Peyer's patch (tissue), 4 donors: ENCODE data around the gene MSANTD2. TPM values are rescaled to one million over a fixed set of nuclear protein-coding genes. Genes with fewer than 3 reads are reported as not detected.

Source experiments
- DNase-seq, 3 donors: peaks; one replicate each; pipeline ENCODE4 v3.0.0-alpha.2; 2017 to 2019
- H3K27ac ChIP-seq, 4 donors: fragments of 200-600 bp; sonication (generic); one replicate each; pipeline ENCODE4 v1.5.1; 2016 to 2019
- H3K27me3 ChIP-seq, 2 donors: fragments of 200-600 bp; sonication (generic); one replicate each; pipeline ENCODE4 v1.5.1; 2019
- H3K36me3 ChIP-seq, 3 donors: fragments of 200-600 bp; sonication (generic); one replicate each; pipeline ENCODE4 v1.5.1; 2016 to 2019
- H3K4me1 ChIP-seq, 4 donors: fragments of 200-600 bp; sonication (generic); one replicate each; pipeline ENCODE4 v1.5.1; 2016 to 2019
- H3K4me3 ChIP-seq, 4 donors: fragments of 200-600 bp; sonication (generic); 1 replicate in 3 of 4; 2 replicates in 1 of 4; pipeline ENCODE4 v1.5.1; 2016 to 2019; ENCODE audit warnings: mild to moderate bottlenecking in 1 of 4
- H3K9me3 ChIP-seq, 4 donors: fragments of 200-600 bp; sonication (generic); one replicate each; pipeline ENCODE4 v1.5.1; 2016 to 2019; ENCODE audit warnings: mild to moderate bottlenecking in 1 of 4
- POLR2A ChIP-seq, 2 donors: fragments of 450-650 bp; IDR thresholded peaks; one replicate each; pipeline ENCODE4 v1.5.1; 2017; ENCODE audit warnings: antibody characterized with exemption in 2 of 2, mild to moderate bottlenecking in 2 of 2, moderate library complexity in 2 of 2
- total RNA-seq, 4 donors: library from RNA; depleted of rRNA; stranded (reverse); fragments of >200 nt; gene quantifications; one replicate each; pipeline ENCODE4 v1.1.0, GENCODE V29; 2016
- TF ChIP-seq, protein P1 (sequence below), 6 experiments: fragments of 450-650 bp in 4 of 6; fragments of 200-600 bp in 2 of 6; sonication (generic) in 1 of 6; IDR thresholded peaks; one replicate each; pipeline ENCODE4 v1.5.1; 2017 to 2019; ENCODE audit warnings: antibody characterized with exemption in 6 of 6, mild to moderate bottlenecking in 3 of 6, moderate library complexity in 1 of 6

The MSANTD2 gene
- total RNA-seq, 4 donors from 2014 or later, result 16.5 to 33.8 (median 17.3) TPM

DNA sequence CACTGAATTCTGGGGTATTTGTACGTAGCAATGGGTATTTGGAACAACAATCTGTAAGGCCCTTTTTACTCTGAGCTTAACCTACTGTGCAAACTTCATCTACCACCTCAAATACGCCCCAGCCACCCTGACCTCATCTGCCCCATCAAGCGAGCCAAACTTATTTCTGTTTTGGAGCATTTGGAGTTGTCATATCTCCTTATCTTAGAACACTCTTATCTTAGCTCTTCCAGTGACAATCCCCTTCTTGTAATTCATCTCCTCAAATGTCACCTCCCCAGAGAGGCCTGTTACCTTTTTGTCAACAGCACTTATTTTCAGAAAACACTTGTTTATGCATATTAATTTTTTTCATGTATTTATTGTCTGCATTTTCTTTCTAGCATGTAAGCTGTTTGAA is 4.7 kb upstream of the MSANTD2 start:
- H3K36me3 ChIP-seq, result no peaks in the 10 kb centered on the region
- H3K4me1 ChIP-seq, result peaks cover 0 to 7% (median 2%) of the 10 kb centered on the region in 4 donors
- no peak overlapping the region for H3K4me3 ChIP-seq
- H3K27ac ChIP-seq, result no peak overlapping the region
- H3K9me3 ChIP-seq, result no peaks in the 10 kb centered on the region
- no peak for DNase-seq
- H3K27me3 ChIP-seq, result no peaks in the 10 kb centered on the region
- no peak for TF ChIP-seq POLR2A (IDR thresholded peaks at IDR 0.05)
- TF ChIP-seq, protein P1, sequence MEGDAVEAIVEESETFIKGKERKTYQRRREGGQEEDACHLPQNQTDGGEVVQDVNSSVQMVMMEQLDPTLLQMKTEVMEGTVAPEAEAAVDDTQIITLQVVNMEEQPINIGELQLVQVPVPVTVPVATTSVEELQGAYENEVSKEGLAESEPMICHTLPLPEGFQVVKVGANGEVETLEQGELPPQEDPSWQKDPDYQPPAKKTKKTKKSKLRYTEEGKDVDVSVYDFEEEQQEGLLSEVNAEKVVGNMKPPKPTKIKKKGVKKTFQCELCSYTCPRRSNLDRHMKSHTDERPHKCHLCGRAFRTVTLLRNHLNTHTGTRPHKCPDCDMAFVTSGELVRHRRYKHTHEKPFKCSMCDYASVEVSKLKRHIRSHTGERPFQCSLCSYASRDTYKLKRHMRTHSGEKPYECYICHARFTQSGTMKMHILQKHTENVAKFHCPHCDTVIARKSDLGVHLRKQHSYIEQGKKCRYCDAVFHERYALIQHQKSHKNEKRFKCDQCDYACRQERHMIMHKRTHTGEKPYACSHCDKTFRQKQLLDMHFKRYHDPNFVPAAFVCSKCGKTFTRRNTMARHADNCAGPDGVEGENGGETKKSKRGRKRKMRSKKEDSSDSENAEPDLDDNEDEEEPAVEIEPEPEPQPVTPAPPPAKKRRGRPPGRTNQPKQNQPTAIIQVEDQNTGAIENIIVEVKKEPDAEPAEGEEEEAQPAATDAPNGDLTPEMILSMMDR (IDR thresholded peaks at IDR 0.05), result no peak

DNA sequence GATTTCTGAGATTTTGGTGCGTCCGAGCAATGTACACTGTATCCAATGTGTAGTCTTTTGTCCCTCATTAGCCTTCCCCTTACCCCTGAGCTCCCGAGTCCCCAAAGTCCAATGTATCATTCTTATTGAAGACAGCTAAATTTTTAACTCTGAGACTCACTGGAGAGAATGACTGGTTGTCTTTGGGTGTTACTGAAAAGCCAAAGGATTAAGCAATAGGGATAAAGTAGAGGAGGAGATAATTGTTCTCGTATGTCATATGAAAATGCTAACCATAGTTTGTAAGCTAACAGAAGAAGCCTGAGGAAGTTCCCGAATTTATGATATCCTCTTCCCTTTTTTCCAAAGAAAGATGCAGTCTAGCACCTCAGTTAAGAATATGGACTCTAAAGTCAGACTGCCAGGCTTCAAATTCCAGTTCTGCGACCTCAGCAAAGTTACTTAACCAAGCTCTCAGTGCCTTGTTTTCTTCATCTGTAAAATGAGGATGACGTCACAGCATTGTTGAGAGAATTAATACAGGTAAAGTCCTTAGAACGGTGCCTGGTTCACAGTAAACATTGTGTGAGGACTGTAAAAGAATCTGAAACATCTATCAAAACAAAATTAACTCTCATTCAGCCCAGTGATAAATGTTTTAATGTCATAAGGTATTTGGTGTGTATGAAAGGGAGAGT is 1.6 kb upstream of the MSANTD2 start:
- no peak for TF ChIP-seq POLR2A (IDR thresholded peaks at IDR 0.05)
- TF ChIP-seq, protein P1 (IDR thresholded peaks at IDR 0.05), result no peak
- peaks cover 0 to 18% (median 6%) of the 10 kb centered on the region in 4 donors for H3K4me1 ChIP-seq
- no peak overlapping the region for H3K27ac ChIP-seq
- no peaks in the 10 kb centered on the region for H3K9me3 ChIP-seq
- H3K27me3 ChIP-seq, result no peaks in the 10 kb centered on the region
- DNase-seq, result no peak
- no peak overlapping the region for H3K4me3 ChIP-seq
- no peaks in the 10 kb centered on the region for H3K36me3 ChIP-seq

DNA sequence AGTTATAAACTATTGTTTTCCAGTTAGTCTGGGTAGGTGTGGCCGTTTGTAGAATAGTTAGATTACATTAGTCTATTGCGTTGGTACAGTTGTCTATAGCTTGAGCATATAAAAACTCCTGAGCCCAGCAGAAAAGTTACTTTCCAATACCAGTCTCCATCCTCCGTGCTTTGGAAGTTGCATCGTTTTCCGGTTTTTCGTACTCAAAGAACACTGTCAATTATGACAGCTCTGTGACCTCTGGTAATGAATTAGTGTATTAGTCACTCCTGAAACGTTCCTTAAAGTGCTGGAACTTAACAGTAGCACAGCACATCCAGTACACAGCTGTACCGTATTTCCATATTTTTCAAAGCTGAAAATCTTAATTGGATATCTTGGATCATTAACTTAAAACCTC is 808 bp upstream of the MSANTD2 start:
- DNase-seq, result no peak
- TF ChIP-seq, protein P1 (IDR thresholded peaks at IDR 0.05), result no peak
- TF ChIP-seq POLR2A (IDR thresholded peaks at IDR 0.05), result no peak
- Histone ChIP-seq H3K9me3 (no peaks in the 10 kb centered on the region), H3K36me3 (no peaks in the 10 kb centered on the region), H3K4me3 (peak overlapping the region; percentile 75 to 100 (median 99)), H3K4me1 (peaks cover 0 to 18% (median 6%) of the 10 kb centered on the region in 4 donors), H3K27ac (peak overlapping the region; percentile 89 to 98 (median 98)), H3K27me3 (no peaks in the 10 kb centered on the region)

DNA sequence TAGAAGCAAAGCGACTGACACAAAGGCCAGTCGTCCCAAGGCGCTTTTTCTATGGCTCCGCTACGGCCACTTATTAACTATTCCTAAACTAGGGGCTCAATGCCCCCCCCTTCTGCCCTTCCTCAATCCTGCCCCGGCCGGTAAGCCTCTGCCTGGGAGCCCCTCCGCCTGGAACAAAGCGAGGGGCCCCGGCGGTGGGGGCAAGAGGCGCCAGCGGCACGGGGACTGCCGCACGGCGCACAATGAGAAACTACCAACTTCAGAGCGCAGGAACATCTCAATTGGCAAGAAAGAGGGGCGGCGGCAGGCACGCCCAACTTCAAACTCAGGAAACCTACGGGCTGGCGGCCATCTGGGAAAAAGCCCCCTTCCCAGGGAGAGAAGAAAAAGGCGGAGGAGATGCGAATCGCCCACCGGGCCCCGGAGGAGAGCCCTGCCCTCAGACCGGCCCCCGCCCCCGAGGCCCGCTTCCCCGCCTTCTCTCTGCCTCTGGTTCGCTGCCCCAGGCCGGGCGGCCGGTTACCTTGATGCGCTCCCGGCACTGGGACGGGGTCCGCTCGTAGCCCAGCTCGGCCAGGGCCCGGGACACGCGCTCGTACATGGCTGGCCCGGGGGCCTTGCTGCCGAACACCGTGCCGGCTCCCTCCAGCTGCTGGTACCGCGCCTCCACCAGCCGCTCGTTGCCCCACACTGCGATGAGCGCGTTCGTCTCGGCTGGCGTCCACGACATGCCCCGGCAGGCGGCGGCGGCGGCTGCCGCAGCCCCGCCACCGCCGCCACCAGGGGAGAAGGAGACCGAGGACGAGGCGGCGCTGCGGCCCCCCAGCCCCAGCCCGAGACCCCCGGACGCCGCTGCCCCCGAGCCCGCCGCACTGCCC is 619 bp downstream of the MSANTD2 start:
- peak overlapping the region; percentile 75 to 100 (median 99) for H3K4me3 ChIP-seq
- no peak for TF ChIP-seq POLR2A (IDR thresholded peaks at IDR 0.05)
- TF ChIP-seq, protein P1 (IDR thresholded peaks at IDR 0.05), result no peak
- H3K27me3 ChIP-seq, result no peaks in the 10 kb centered on the region
- H3K4me1 ChIP-seq, result peaks cover 0 to 18% (median 6%) of the 10 kb centered on the region in 4 donors
- peak; percentile 25 to 67 (median 57) for DNase-seq
- no peaks in the 10 kb centered on the region for H3K36me3 ChIP-seq
- H3K9me3 ChIP-seq, result no peaks in the 10 kb centered on the region
- peak overlapping the region; percentile 89 to 98 (median 98) for H3K27ac ChIP-seq

DNA sequence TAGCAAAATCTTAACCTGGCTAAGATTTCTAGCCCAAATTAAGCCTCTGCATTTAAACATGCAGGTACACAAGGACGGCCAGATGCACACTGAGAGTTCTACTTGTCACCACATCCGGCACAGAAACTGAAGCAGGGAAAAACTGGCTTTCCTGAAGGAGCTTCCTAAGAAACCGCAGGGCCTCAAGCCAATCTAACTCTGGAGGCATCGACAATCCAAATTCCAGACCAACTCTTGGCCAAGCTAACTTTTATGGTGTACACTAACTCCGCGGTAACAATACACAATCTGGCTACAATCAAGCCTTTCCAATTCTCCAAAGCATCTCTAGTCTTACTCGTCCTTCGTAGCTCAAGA is 1.2 kb downstream of the MSANTD2 start:
- DNase-seq, result no peak
- H3K4me3 ChIP-seq, result peak overlapping the region; percentile 75 to 100 (median 99)
- H3K4me1 ChIP-seq, result peaks cover 0 to 18% (median 6%) of the 10 kb centered on the region in 4 donors

More for the DNA sequence above, 1.2 kb downstream of the MSANTD2 start:
- H3K36me3 ChIP-seq, result no peaks in the 10 kb centered on the region
- TF ChIP-seq, protein P1 (IDR thresholded peaks at IDR 0.05), result no peak
- no peak for TF ChIP-seq POLR2A (IDR thresholded peaks at IDR 0.05)
- H3K9me3 ChIP-seq, result no peaks in the 10 kb centered on the region
- peak overlapping the region in 3 of 4 donors; percentile 97 to 98 (median 98) for H3K27ac ChIP-seq
- H3K27me3 ChIP-seq, result no peaks in the 10 kb centered on the region
